HEK293T (cell line): ENCODE data around the gene MAGI3.

Experiments
- ARNT ChIP-seq: fragments of 450-650 bp; IDR thresholded peaks from 2 replicates; pipeline ENCODE4 v1.6.1; 2017; ENCODE audit warnings: mild to moderate bottlenecking
- BHLHE40 ChIP-seq: fragments of 450-650 bp; IDR thresholded peaks from 2 replicates; pipeline ENCODE4 v1.6.1; 2016; ENCODE audit warnings: mild to moderate bottlenecking, moderate library complexity, borderline replicate concordance
- ELF4 ChIP-seq: fragments of 450-650 bp; IDR thresholded peaks from 2 replicates; pipeline ENCODE4 v1.6.1; 2017; ENCODE audit warnings: antibody characterized with exemption
- FOXA1 ChIP-seq: fragments of 450-650 bp; IDR thresholded peaks from 2 replicates; pipeline ENCODE4 v1.6.1; 2016; ENCODE audit warnings: mild to moderate bottlenecking
- FOXK2 ChIP-seq: fragments of 450-650 bp; IDR thresholded peaks from 2 replicates; pipeline ENCODE4 v1.6.1; 2016; ENCODE audit warnings: mild to moderate bottlenecking
- FOXM1 ChIP-seq: fragments of 450-650 bp; IDR thresholded peaks from 2 replicates; pipeline ENCODE4 v1.6.1; 2017; ENCODE audit warnings: mild to moderate bottlenecking, borderline replicate concordance
- HDGF ChIP-seq: fragments of 450-650 bp; IDR thresholded peaks from 2 replicates; pipeline ENCODE4 v1.6.1; 2017; ENCODE audit warnings: antibody characterized with exemption, borderline replicate concordance
- LEF1 ChIP-seq: fragments of 450-650 bp; IDR thresholded peaks from 2 replicates; pipeline ENCODE4 v1.6.1; 2017; ENCODE audit warnings: mild to moderate bottlenecking, borderline replicate concordance
- NFRKB ChIP-seq: fragments of 450-650 bp; IDR thresholded peaks from 2 replicates; pipeline ENCODE4 v1.6.1; 2016; ENCODE audit warnings: mild to moderate bottlenecking, moderate library complexity
- SUZ12 ChIP-seq: fragments of 450-650 bp; IDR thresholded peaks from 2 replicates; pipeline ENCODE4 v1.6.1; 2016; ENCODE audit warnings: mild to moderate bottlenecking
- ZNF384 ChIP-seq: fragments of 450-650 bp; IDR thresholded peaks from 2 replicates; pipeline ENCODE4 v1.6.1; 2016
- TF ChIP-seq, protein P1 (sequence below): fragments of 450-650 bp; IDR thresholded peaks from 2 replicates; pipeline ENCODE4 v1.6.1; 2016

DNA sequence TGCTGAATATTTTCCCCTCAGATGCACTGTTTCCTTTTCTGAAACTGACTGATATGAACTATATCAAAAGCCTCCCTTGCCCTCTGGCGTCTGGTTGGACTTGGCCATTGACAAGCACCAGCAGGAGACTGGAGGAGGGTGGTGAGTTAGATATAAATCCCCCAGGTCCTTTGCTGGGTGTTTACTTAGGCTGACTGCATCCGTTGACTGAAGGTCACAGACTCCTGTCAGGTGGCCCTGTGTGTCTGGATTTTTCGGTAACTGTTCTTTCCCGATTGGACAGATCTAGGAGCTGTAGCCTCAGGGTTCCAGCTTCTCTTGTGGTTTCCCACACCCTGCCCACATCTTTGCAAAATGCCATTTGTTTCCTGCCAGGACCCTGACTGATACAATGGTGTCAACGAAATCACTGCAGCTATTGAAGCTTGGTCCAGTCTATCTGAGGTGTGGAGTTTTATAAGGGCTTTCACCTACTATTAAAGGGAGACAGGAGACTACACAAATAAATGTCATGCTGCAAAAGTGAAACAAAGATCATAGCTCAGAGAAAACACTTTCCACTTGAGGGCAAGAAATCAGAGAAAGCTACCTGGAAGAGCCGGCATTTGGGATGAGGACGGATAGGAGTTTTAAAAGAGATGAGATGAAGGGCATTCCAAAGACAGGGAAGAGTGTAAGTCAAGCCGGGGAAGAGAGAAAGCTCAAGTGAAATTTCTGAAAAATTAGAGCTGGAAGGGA is 1.5 kb upstream of the MAGI3 start:
- TF ChIP-seq FOXK2 (no peak), NFRKB (no peak), ZNF384 (no peak), BHLHE40 (no peak), LEF1 (no peak), SUZ12 (no peak), FOXA1 (no peak), ELF4 (no peak), HDGF (no peak), FOXM1 (no peak), ARNT (no peak)
- TF ChIP-seq, protein P1, sequence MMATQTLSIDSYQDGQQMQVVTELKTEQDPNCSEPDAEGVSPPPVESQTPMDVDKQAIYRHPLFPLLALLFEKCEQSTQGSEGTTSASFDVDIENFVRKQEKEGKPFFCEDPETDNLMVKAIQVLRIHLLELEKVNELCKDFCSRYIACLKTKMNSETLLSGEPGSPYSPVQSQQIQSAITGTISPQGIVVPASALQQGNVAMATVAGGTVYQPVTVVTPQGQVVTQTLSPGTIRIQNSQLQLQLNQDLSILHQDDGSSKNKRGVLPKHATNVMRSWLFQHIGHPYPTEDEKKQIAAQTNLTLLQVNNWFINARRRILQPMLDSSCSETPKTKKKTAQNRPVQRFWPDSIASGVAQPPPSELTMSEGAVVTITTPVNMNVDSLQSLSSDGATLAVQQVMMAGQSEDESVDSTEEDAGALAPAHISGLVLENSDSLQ, result no peak
